Putamen (tissue), 1 donor: Measurements from ENCODE around the gene KXD1.

Experiments
- DNase-seq: peaks from one replicate; pipeline ENCODE4 v3.0.0-alpha.2; 2016; ENCODE audit warnings: low spot score

Gene KXD1

DNA sequence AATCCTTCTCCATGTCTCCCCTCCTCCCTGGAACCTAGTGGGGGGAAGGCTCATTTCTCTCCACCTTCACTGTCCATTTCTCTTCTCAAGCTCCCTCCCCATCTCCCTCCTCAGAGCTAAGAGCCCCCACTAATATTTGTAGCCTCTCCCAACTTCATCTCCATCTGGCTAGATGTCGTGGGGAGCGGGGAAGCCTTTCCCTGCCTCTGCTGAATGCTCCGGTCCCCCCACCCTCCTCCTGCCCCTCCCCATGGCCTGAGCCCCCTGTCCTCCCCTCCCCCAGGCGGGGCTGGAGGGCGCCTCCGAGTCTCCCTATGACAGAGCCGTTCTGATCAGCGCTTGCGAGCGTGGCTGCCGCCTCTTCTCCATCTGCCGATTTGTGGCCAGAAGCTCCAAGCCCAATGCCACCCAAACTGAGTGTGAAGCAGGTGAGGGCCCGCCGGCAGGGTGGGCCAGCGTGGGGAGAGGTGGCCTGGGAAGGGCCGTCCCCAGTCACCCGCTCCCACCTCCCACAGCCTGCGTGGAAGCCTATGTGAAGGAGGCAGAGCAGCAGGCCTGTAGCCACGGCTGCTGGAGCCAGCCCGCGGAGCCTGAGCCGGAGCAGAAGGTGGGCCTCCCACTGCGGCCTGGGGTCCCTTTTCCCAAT lies 56.0 kb downstream of the KXD1 start:
- no peak for DNase-seq

DNA sequence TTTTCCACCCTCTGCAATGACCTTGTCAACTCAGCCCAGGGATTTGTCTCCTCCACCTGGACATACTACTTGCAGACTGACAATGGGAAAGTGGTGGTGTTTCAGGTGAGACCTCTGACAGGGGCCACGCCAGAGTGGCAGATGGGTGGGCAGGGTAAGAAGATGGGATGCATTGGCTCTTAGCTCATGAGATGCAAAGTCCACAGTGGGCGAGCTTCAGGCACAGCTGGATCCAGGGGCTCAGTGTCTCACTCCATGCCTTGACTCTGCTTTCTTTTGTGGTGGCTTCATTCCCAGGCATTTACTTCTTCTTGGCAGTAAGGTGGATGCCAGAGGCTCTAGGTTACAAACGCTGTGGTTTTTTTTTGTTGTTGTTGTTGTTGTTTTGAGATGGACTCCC lies 58.4 kb downstream of the KXD1 start:
- no peak for DNase-seq

DNA sequence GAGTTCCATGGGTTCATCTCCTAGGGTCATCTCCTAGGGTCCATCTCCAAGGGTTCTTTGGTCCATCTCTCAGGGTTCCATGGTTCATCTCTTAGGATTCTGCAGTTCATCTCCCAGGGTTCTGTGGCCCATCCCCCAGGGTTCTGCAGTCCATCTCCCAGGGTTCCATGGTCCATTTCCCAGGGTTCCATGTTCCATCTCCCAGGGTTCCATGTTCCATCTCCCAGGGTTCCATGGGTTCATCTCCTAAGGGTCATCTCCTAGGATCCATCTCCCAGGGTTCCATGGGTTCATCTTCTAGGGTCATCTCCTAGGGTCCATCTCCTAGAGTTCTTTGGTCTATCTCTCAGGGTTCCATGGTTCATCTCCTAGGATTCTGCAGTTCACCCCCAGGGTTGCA lies 59.9 kb downstream of the KXD1 start:
- DNase-seq, result no peak

DNA sequence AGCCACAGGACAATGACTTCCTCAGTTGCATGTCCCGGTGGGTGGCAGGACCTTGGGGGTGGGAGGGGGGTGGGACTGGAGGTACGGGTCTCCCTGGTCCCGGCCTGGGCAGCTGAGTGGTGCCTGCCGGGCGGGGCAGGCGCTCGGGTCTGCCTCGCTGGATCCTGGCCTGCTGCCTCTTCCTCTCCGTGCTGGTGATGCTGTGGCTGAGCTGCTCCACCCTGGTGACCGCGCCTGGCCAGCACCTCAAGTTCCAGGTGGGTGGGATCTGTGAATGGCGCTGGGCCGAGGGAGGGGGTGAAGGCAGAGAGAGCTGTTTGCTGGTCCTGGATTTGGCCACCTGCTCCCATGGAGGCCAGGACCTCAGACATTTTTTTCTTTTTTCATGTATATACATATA lies 60.6 kb downstream of the KXD1 start:
- no peak for DNase-seq
